GM21447 (cell line): Measurements from ENCODE around the gene KRT37.

Experiments
- ATAC-seq: cut with Tn5 transposase; IDR thresholded peaks from one replicate; pipeline ENCODE4 v1.9.1; 2021; ENCODE audit not compliant: unreplicated experiment

The KRT37 gene

DNA sequence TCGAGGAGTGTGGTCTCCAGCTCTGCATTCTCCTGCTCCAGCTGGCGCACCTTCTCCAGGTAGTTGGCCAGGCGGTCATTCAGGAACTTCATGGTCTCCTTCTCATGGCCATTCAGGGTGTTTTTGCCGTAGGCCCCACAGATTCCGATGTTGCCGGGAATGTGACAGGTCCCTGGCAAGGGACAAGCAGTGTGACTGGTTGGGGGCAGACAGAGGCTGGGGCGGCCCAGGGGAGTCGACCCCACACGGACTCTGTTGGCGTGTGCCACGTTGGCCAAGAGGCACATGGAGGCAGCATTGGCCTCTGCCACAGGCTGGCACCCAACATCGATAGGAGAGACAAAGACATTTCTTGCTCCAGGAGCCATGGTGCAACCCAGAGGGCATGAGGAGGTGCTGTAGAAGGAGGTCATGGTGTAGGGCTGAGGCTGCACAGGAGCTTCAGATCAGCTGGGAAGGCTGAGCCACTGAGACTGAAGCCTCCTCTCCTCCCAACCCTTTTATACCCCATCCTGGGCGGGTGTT lies at the start of gene KRT37:
Gene KRT37, minus strand, starts transcription at position 475 of the 525 bp plus-strand sequence. Its CDS starts 62 bp downstream, at position 413.
- no peak for ATAC-seq

DNA sequence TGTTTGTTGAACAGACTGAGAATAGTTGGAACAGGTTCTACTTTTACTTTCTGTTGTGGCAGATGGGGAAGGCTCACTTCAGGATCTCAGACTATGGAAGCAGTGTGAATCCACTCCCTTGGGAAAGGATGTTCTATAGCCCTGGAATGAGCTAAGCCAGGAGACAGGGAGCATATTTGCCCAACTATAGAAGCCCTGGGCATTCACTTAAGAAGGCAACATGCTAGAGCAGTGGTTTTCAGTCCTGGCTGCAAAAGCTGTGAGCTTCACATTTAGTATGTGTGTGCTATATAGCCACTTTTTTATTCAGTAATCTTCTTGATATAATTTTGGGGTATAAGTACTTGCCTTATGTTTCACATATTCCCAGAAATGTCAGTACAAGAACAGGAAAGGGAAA lies 44.0 kb upstream of the KRT37 start:
- ATAC-seq: no peak

DNA sequence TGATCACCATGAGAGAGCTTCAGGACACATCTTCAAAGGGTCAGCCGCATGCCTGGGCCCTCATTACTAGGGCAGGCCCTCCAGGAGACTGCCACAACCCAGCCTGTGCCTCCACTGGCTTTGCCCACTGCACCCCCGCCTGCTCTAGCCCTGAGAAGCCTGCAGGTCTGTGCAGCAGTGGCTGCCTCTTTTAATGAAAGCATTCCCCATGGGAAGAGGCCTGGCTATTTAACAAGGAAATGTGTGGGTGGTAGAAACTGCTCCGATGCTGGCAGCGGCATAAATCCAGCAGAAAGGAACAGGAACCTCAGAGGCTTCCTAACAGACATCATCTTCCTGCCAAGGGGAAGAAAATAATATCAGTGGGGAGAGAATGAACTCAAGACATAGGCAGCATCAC lies 43.2 kb upstream of the KRT37 start:
- ATAC-seq: no peak

DNA sequence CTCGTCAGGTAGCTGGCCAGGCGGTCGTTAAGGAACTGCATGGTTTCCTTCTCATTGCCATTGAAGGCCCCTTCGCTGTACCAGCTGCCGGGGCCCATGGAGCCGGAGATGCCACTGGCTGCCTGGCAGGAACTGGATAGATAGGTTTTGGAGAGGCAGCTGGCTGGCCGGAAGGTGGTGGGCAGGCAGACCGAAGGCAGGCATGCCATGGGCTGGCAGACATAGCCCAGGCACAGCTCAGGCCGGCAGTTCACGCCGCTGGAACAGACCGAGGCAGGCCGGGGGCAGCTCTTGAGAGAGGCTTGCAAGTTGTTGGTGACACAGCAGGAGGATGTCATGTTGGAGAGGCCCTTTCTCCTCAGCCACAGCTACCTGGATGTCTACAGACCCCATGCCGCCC lies 42.6 kb upstream of the KRT37 start, which contains the start of gene KRT32:
Gene KRT32, minus strand, starts transcription at position 399 of the 400 bp plus-strand sequence. Its CDS starts 61 bp downstream, at position 338.
- no peak for ATAC-seq

- no peak for ATAC-seq
These were observed 40.3 kb upstream of the KRT37 start for GRCh38 chr17:41464682-41465081.

DNA sequence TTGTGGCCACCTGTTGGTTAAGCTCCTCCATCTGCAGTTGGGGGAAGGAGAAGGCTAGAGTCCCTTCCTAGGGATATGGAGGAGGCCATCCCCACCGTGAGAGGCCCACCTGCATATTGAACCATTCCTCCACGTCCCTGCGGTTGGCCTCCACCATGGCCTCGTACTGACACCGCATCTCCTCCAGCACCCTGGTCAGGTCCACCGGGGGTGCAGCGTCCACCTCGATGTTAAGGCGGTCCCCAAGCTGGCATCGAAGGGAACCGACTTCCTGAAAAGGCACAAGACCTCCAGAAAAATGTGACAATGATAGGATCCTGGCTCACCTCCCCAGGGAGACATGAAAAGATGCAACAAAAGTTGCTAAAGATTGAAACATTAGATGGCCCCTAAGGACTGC lies 39.8 kb upstream of the KRT37 start:
- no peak for ATAC-seq

GRCh38 chr17:41463746-41464145 lies 39.4 kb upstream of the KRT37 start:
- no peak for ATAC-seq

GRCh38 chr17:41462705-41463104 lies 38.3 kb upstream of the KRT37 start:
- no peak for ATAC-seq

DNA sequence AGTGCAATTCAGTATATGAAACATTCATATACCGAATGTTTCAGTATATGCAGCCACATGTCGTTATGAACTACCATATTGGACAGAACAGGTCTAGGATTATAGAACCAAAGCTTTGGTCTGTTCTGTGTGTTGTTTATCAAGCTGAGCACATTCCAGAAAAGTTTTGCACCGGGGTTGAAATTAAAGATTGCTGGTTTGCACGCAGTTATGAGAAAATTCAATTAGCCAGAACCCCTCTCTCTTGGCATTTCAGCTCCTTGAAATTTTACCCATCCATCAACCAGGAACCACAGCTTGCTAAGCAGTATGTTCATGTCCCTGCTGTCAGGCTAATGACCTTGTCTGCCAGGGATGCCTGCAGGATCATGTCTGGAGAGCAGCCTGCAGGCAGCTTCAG lies 33.3 kb upstream of the KRT37 start:
- no peak for ATAC-seq

- no peak for ATAC-seq
These were observed 31.8 kb upstream of the KRT37 start for GRCh38 chr17:41456204-41456603.

- ATAC-seq: no peak
These were observed 30.9 kb upstream of the KRT37 start for GRCh38 chr17:41455236-41455635.

- no peak for ATAC-seq
These were observed 28.7 kb upstream of the KRT37 start for GRCh38 chr17:41453066-41453465.

DNA sequence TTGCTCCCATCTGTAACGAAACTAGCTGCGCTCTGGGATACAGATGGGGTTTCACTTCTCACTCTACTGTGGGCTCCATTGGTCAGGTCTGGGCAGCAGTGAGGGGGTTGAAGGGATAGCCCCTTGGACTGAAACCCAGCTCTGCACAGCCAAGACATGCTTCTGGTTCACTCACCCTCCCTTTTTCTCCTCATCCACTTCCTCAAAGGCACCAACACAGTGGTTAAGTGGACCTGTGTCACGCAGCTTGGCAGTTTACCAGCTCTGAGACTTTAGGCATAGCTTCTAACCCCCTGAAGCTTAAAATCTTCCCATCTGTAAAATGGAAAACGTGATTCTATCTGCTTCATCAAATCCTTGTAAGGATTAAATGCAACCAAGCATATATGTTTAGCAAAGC lies 27.9 kb upstream of the KRT37 start:
- ATAC-seq: no peak

DNA sequence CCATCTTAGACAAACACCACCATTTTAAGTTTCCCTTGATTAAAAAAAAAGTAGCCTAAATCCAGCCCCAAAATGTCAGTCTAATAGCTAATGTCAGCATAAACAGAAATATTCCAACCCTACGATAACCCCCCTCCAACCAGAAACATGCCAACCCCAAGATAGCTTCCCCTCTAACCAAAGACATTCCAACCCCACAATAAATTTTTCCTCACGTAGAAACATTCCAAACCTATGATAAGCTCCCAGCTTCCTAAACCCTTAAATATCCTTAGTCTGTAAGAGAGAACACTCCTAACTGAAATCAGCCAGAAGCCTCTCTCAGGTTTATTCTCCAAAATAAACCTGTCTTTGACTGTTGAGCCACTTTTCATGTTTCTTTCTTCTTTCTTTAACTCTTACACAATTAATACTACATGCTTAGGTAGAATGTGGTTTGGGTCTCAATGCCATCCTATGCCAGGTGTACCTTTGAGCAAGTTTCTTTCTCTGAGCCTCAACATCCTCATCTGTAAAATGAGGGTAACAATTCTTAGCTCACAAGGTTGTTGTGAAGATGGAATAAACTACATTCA lies 26.9 kb upstream of the KRT37 start:
- no peak for ATAC-seq

- no peak for ATAC-seq
These were observed 24.6 kb upstream of the KRT37 start for GRCh38 chr17:41449008-41449407.

- ATAC-seq: no peak
These were observed 24.1 kb upstream of the KRT37 start for GRCh38 chr17:41448506-41448905.

- ATAC-seq: no peak
These were observed 22.4 kb upstream of the KRT37 start for GRCh38 chr17:41446806-41447205.

DNA sequence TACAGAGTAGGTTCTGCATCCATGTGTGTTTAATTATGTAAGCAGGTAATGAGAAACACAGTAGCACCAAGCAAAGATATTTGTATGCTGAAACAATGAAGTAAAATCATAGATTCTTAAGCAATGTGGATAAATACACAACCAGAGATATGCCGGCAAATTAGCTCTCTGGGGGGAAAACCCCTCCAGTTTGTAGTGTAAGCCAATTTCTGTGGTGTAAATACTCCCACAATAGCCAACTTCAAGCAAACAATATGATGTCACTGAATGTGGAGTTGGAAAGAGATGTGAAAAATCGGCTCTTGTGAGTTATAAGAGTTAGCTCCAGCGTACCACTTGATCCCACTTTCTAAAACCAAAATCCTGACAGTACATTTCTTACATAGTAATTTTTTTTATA lies 20.3 kb upstream of the KRT37 start:
- ATAC-seq: no peak

GRCh38 chr17:41444186-41444585 lies 19.8 kb upstream of the KRT37 start:
- ATAC-seq: no peak

DNA sequence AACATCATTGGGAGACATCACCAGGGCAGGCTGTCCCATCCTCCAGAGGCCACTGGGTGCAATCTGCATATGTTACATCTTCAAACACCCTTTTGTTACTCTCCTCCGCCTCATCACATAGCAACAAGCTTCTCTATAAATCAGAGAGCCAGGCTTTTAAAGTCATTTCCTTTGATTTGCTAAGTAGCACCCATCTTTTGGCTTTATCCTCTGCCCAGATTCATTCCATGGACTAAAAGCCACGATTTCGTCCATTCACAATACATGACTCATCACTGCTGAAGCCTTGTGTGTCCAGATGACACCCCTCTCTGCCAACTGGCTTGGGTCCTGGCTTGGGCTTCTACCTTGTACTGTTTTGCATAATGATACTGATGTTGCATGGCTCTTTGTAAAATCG lies 18.4 kb upstream of the KRT37 start:
- no peak for ATAC-seq

- ATAC-seq: no peak
These were observed 16.2 kb upstream of the KRT37 start, which contains the start of gene KRT38 for GRCh38 chr17:41440531-41441033. TSS of gene KRT38 (minus strand) at chr17:41440983. CDS start at chr17:41440921, 62 bp downstream.

DNA sequence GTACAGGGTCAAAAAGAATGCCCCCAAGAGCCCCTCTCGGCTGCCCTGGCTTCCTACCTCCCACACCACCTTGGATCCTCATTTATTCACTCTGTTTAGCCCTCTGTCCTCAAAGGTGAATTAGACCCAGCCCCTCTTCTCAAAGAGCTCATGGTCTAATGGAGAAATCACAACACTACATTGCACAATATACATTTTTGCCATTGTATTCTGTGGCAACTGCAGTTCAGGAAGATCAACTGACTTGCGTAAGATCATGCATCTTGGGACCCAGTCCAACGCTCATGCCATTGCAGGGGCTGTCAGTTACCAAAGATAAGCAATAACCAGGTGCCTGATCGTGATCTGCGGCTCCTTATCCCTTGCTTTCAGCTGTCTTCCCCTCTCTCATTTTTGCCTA lies 15.0 kb upstream of the KRT37 start:
- no peak for ATAC-seq

DNA sequence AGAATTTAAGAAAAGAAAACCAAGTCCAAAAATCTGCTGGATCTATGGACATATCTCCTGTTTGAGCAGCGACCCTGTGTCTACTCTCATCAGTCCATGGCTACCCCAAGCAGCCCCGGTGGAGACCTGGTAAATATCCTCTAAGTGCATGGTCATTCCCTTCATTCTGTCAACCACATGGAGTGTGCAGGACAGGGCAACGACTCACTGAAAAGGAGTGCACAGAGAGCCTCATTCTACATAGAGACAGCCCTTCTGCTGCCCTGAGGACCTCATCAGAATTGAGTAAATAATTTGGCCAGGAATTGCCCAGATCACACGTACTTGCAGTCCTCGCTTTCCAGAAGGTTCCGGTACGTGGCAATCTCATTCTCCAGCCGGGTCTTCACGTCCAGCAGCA lies 13.4 kb upstream of the KRT37 start:
- ATAC-seq: no peak
